HepG2 (cell line): ENCODE measurements around the gene INTS15. TPM values are rescaled to one million over a fixed set of nuclear protein-coding genes. Genes with fewer than 3 reads are reported as not detected.

Experiments used
- CBX1 ChIP-seq: IDR thresholded peaks from one replicate; pipeline ENCODE4 v1.6.1; 2016; ENCODE audit warnings: antibody characterized with exemption, low read depth
- DPF2 ChIP-seq: sonication (generic); formaldehyde crosslinking; IDR thresholded peaks from 2 replicates; pipeline ENCODE4 v1.4.0; 2020; ENCODE audit warnings: mild to moderate bottlenecking, low read depth, missing genetic modification reagents, borderline replicate concordance
- GLMP ChIP-seq: sonication (generic); formaldehyde crosslinking; IDR thresholded peaks from 2 replicates; pipeline ENCODE4 v1.9.0; 2021; ENCODE audit warnings: missing genetic modification reagents, mild to moderate bottlenecking, borderline replicate concordance
- HDAC2 ChIP-seq: sonication (generic); formaldehyde crosslinking; IDR thresholded peaks from 2 replicates; pipeline ENCODE4 v1.4.0; 2020; ENCODE audit warnings: missing genetic modification reagents
- KDM5B ChIP-seq: sonication (generic); formaldehyde crosslinking; IDR thresholded peaks from 2 replicates; pipeline ENCODE4 v1.4.0; 2020; ENCODE audit warnings: missing genetic modification reagents, mild to moderate bottlenecking, borderline replicate concordance
- NR2F6 ChIP-seq, 2 experiments: IDR thresholded peaks; 2 replicates each; pipeline ENCODE4 v1.6.1; 2016; ENCODE audit warnings: antibody characterized with exemption in 1 of 2, mild to moderate bottlenecking in 1 of 2
- POLR2AphosphoS2 ChIP-seq: IDR thresholded peaks from 2 replicates; pipeline ENCODE4 v1.6.1; 2011; ENCODE audit warnings: low read depth, low read length, improper control_type of control experiment
- THRA ChIP-seq: sonication (generic); formaldehyde crosslinking; IDR thresholded peaks from 2 replicates; pipeline ENCODE4 v1.4.0; 2020; ENCODE audit warnings: missing genetic modification reagents, borderline replicate concordance
- TRIM22 ChIP-seq: fragments of 450-650 bp; IDR thresholded peaks from 2 replicates; pipeline ENCODE4 v1.6.1; 2017
- ZNF251 ChIP-seq: sonication (generic); formaldehyde crosslinking; IDR thresholded peaks from 2 replicates; pipeline ENCODE4 v1.9.0; 2021; ENCODE audit warnings: mild to moderate bottlenecking, missing genetic modification reagents
- ZNF552 ChIP-seq: sonication (generic); formaldehyde crosslinking; IDR thresholded peaks from 2 replicates; pipeline ENCODE4 v1.9.0; 2022; ENCODE audit warnings: missing genetic modification reagents, mild to moderate bottlenecking, borderline replicate concordance
- ZNF616 ChIP-seq: sonication (generic); formaldehyde crosslinking; IDR thresholded peaks from 2 replicates; pipeline ENCODE4 v1.5.0; 2020; ENCODE audit warnings: low read depth, mild to moderate bottlenecking, missing genetic modification reagents
- ZNF652 ChIP-seq: IDR thresholded peaks from 2 replicates; pipeline ENCODE4 v1.6.1; 2016; ENCODE audit warnings: low read depth, borderline replicate concordance
- ZNF737 ChIP-seq: sonication (generic); formaldehyde crosslinking; IDR thresholded peaks from 2 replicates; pipeline ENCODE4 v1.5.0; 2020; ENCODE audit warnings: missing genetic modification reagents, mild to moderate bottlenecking, borderline replicate concordance
- polyA plus RNA-seq, 8 experiments: library from polyadenylated mRNA; depleted of rRNA in 3 of 8; stranded (reverse) in 7 of 8; unstranded in 1 of 8; fragments of >200 nt; fragmentation: Illumina TruSeq in 4 of 8; extraction: Trizol in 4 of 8; gene quantifications; 2 replicates each; pipeline versions ENCODE4 v1.2.1 to v1.2.3, GENCODE V29; 2011 to 2016; ENCODE audit warnings: low read depth in 4 of 8, missing spikeins in 1 of 8, mixed read lengths in 1 of 8; ENCODE audit not compliant: insufficient read depth in 1 of 8
- total RNA-seq, 5 experiments: library from RNA; depleted of rRNA; stranded (reverse); fragments of >200 nt; fragmentation: Illumina TruSeq; extraction: Trizol; gene quantifications; 2 replicates each; pipeline ENCODE4 v1.2.3, GENCODE V29; 2016; ENCODE audit warnings: low read depth in 1 of 5

INTS15 gene
- total and polyA plus RNA-seq, 2 of the 13 experiments (the other 11 are each of a cell fraction or from before 2014, with no cell fraction given), result 16.3 to 25.7 TPM

- TF ChIP-seq DPF2 (CRISPR knock-in tag), result no peak
- TF ChIP-seq POLR2AphosphoS2, result no peak
- TF ChIP-seq TRIM22, result no peak
- no peak for TF ChIP-seq GLMP
- TF ChIP-seq ZNF552, result no peak
- no peak for TF ChIP-seq THRA
- 0 out of 2 replicates have a peak, but pooled peaks have one; percentile 15 for TF ChIP-seq HDAC2 (CRISPR knock-in tag)
- no peak for TF ChIP-seq ZNF737
- no peak for TF ChIP-seq KDM5B (CRISPR knock-in tag)
- no peak for TF ChIP-seq CBX1
- TF ChIP-seq NR2F6 (IDR thresholded peaks at IDR 0.05), result 0 out of 2 replicates have a peak, but pooled peaks have one; percentile 15
- TF ChIP-seq NR2F6 (CRISPR knock-in tag; IDR thresholded peaks at IDR 0.05), result peak; percentile 59; the same call in 1 of the 2 replicates
- no peak for TF ChIP-seq ZNF251
- TF ChIP-seq ZNF616, result no peak
- no peak for TF ChIP-seq ZNF652 (CRISPR knock-in tag)
Measured at GRCh38 chr7:6571160-6571779, 18.6 kb upstream of the INTS15 start (continued).
